Mesenchymal stem cell (in vitro differentiated cells and primary cell): Measurements from ENCODE around the gene HNRNPUL1.

Source experiments
- DNase-seq: peaks from one replicate; pipeline ENCODE4 v3.0.0-alpha.2; 2013
- H2AFZ ChIP-seq: one replicate; pipeline ENCODE4 v1.6.1; 2013; ENCODE audit warnings: low read depth, mild to moderate bottlenecking, control low read depth, inconsistent platforms, low read length, moderate library complexity
- H2AK5ac ChIP-seq: 2 replicates; pipeline ENCODE4 v1.6.1; 2013; ENCODE audit warnings: low read length, moderate library complexity, mild to moderate bottlenecking, inconsistent platforms; ENCODE audit not compliant: severe bottlenecking
- H2BK120ac ChIP-seq: one replicate; pipeline ENCODE4 v1.6.1; 2013; ENCODE audit warnings: low read depth, mild to moderate bottlenecking, inconsistent platforms, low read length, moderate library complexity
- H2BK12ac ChIP-seq, 2 experiments: one replicate each; pipeline ENCODE4 v1.6.1; 2013; ENCODE audit warnings: inconsistent platforms in 2 of 2, low read length in 2 of 2, mild to moderate bottlenecking in 2 of 2, moderate library complexity in 2 of 2, control low read depth in 1 of 2
- H2BK15ac ChIP-seq: one replicate; pipeline ENCODE4 v1.6.1; 2013; ENCODE audit warnings: mild to moderate bottlenecking, low read depth, inconsistent platforms; ENCODE audit not compliant: poor library complexity, severe bottlenecking
- H2BK5ac ChIP-seq: 2 replicates; pipeline ENCODE4 v1.6.1; 2013; ENCODE audit warnings: low read depth, mild to moderate bottlenecking, low read length, control low read depth, inconsistent platforms; ENCODE audit not compliant: poor library complexity, severe bottlenecking
- H3K14ac ChIP-seq, 2 experiments: one replicate each; pipeline ENCODE4 v1.6.1; 2013; ENCODE audit warnings: inconsistent platforms in 2 of 2, low read length in 2 of 2, control low read depth in 1 of 2, mild to moderate bottlenecking in 1 of 2, moderate library complexity in 1 of 2
- H3K18ac ChIP-seq, 2 experiments: one replicate each; pipeline ENCODE4 v1.6.1; 2013; ENCODE audit warnings: inconsistent platforms in 2 of 2, low read length in 2 of 2, control low read depth in 1 of 2, low read depth in 1 of 2, mild to moderate bottlenecking in 1 of 2
- H3K23ac ChIP-seq, 2 experiments: one replicate each; pipeline ENCODE4 v1.6.1; 2013; ENCODE audit warnings: inconsistent platforms in 2 of 2, low read length in 2 of 2, mild to moderate bottlenecking in 2 of 2, moderate library complexity in 2 of 2, control low read depth in 1 of 2
- H3K27ac ChIP-seq: 2 replicates; pipeline ENCODE4 v1.5.1; 2013; ENCODE audit warnings: mild to moderate bottlenecking, moderate library complexity, low read length, control low read depth, inconsistent platforms; ENCODE audit not compliant: poor library complexity, severe bottlenecking
- H3K27me3 ChIP-seq, 2 experiments: 2 replicates each; pipeline versions ENCODE4 v1.6.1 to v1.7.0; 2013; ENCODE audit warnings: low read length in 2 of 2, mild to moderate bottlenecking in 2 of 2, moderate library complexity in 2 of 2, control low read depth in 1 of 2, inconsistent platforms in 1 of 2; ENCODE audit not compliant: control insufficient read depth in 1 of 2, insufficient read depth in 1 of 2
- H3K36me3 ChIP-seq, 2 experiments: 2 replicates each; pipeline versions ENCODE4 v1.6.1 to v1.7.0; 2013; ENCODE audit warnings: low read length in 2 of 2, control low read depth in 1 of 2, inconsistent platforms in 1 of 2, low read depth in 1 of 2, mild to moderate bottlenecking in 1 of 2; ENCODE audit not compliant: insufficient read depth in 2 of 2, control insufficient read depth in 1 of 2
- H3K4ac ChIP-seq, 2 experiments: one replicate each; pipeline ENCODE4 v1.6.1; 2013; ENCODE audit warnings: inconsistent platforms in 2 of 2, low read length in 2 of 2, mild to moderate bottlenecking in 2 of 2, moderate library complexity in 2 of 2, control low read depth in 1 of 2, low read depth in 1 of 2
- H3K4me1 ChIP-seq: 2 replicates; pipeline ENCODE4 v1.6.1; 2013; ENCODE audit warnings: low read depth, low read length, control low read depth; ENCODE audit not compliant: control insufficient read depth, insufficient read depth
- H3K4me2 ChIP-seq: 2 replicates; pipeline ENCODE4 v1.6.1; 2013; ENCODE audit warnings: low read length, mild to moderate bottlenecking, inconsistent platforms; ENCODE audit not compliant: poor library complexity, severe bottlenecking
- H3K4me3 ChIP-seq, 2 experiments: 2 replicates each; pipeline versions ENCODE4 v1.5.1 to v1.7.0; 2013; ENCODE audit warnings: low read length in 2 of 2, mild to moderate bottlenecking in 2 of 2, control low read depth in 1 of 2, low read depth in 1 of 2; ENCODE audit not compliant: insufficient read depth in 1 of 2
- H3K79me1 ChIP-seq: replicated peaks from 2 replicates; pipeline ENCODE4 v1.6.1; 2013; ENCODE audit warnings: mild to moderate bottlenecking, control low read depth, low read length, inconsistent platforms; ENCODE audit not compliant: poor library complexity, severe bottlenecking
- H3K9ac ChIP-seq: 2 replicates; pipeline ENCODE4 v1.7.0; 2013; ENCODE audit warnings: mild to moderate bottlenecking, low read length, moderate library complexity
- H3K9me3 ChIP-seq: 2 replicates; pipeline ENCODE4 v1.7.0; 2013; ENCODE audit warnings: mild to moderate bottlenecking, low read length; ENCODE audit not compliant: control insufficient read depth
- H4K8ac ChIP-seq: one replicate; pipeline ENCODE4 v1.6.1; 2013; ENCODE audit warnings: inconsistent platforms, mild to moderate bottlenecking, low read length, moderate library complexity
- H4K91ac ChIP-seq: one replicate; pipeline ENCODE4 v1.6.1; 2013; ENCODE audit warnings: mild to moderate bottlenecking, low read length, inconsistent platforms
- WGBS: methylation state at CpG from one replicate; pipeline ENCODE4 v1.1.7; 2013; ENCODE audit warnings: mixed read lengths; 5-methylcytosine and 5-hydroxymethylcytosine counted together

HNRNPUL1 gene

GRCh38 chr19:41323430-41324125 is 59.4 kb downstream of the HNRNPUL1 start:
- Histone ChIP-seq H3K4ac (peak overlapping the region; percentile 96 to 97), H2AK5ac (peak overlapping the region; percentile 99), H3K36me3 (peaks cover 40 to 45% of the 10 kb centered on the region in 2 experiments), H2BK5ac (peak overlapping the region; percentile 95), H3K4me1 (peaks cover 78% of the 10 kb centered on the region), H2BK15ac (peak overlapping the region; percentile 53), H3K9me3 (no peaks in the 10 kb centered on the region), H3K9ac (peak overlapping the region; percentile 82), H3K4me2 (peak overlapping the region; percentile 12), H2BK12ac (peak overlapping the region; percentile 86 to 90), H3K27me3 (no peaks in the 10 kb centered on the region), H2BK120ac (peak overlapping the region; percentile 93), H3K14ac (peak overlapping the region in 1 of 2 experiments; percentile 82), H3K18ac (peak overlapping the region; percentile 96 to 97), H4K8ac (peak overlapping the region; percentile 92), H3K79me1 (no peaks in the 10 kb centered on the region), H4K91ac (peak overlapping the region; percentile 100), H3K23ac (peak overlapping the region in 1 of 2 experiments; percentile 9), H3K27ac (peak overlapping the region; percentile 98), H3K4me3 (peak overlapping the region in 1 of 2 experiments; percentile 59), H2AFZ (no peak overlapping the region)
- under 1% methylated on average over 15 of the region's 16 CpGs for WGBS
- DNase-seq = peak; percentile 100

- Histone ChIP-seq H2BK12ac (peak overlapping the region; percentile 86 to 90), H3K4ac (peak overlapping the region; percentile 91 to 97), H2AFZ (no peak overlapping the region), H3K18ac (peak overlapping the region; percentile 96 to 97), H3K4me3 (peak overlapping the region in 1 of 2 experiments; percentile 59), H3K79me1 (no peaks in the 10 kb centered on the region), H3K36me3 (peaks cover 38 to 45% of the 10 kb centered on the region in 2 experiments), H2BK120ac (peak overlapping the region; percentile 75), H2AK5ac (peak overlapping the region; percentile 99), H4K8ac (peak overlapping the region; percentile 92), H3K9ac (peak overlapping the region; percentile 82), H3K4me2 (no peak overlapping the region), H3K27me3 (no peaks in the 10 kb centered on the region), H3K23ac (peak overlapping the region in 1 of 2 experiments; percentile 57), H3K27ac (peak overlapping the region; percentile 98), H3K14ac (peak overlapping the region in 1 of 2 experiments; percentile 82), H4K91ac (peak overlapping the region; percentile 99), H3K4me1 (peaks cover 77% of the 10 kb centered on the region), H2BK15ac (peak overlapping the region; percentile 53), H2BK5ac (peak overlapping the region; percentile 79), H3K9me3 (no peaks in the 10 kb centered on the region)
- WGBS = 21% methylated on average over 7 of the region's 7 CpGs
- no peak for DNase-seq
Observed at GRCh38 chr19:41324231-41324702, 60.1 kb downstream of the HNRNPUL1 start.

DNA sequence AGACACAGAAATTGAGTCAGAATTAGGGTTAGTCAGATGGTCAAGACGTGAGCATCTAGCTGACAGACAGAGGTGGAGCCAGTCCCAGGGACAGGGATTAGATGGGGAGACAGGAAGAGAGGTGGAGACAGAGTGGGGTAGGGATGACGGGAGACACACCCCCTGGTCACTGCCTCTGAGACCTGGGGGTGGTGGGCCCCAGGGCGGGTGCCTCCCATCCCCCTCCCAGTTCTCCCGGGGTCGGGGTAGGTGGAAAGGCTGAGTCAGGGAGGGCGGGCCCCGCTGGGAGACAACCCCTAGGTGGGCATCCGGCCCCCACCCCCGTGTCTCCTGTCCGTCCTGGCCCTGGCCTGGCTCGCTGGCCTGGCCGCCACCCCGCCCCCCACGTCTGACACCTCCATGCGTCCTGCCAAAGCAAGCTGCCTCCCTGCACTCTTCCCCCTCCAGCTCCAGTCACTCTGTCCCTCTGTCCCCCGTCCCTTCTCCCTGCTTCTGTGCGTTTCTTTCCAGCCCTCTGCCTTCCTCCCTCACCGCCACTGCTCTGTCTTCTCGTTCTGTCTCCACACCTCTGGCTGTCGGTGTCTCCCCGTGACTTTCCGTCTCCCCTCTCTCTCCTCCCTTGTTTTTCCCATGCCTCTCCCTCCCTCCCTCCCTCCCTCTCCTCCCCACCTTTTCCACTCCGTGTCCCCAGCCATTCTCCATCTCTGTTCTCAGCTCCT is 60.9 kb downstream of the HNRNPUL1 start:
- Histone ChIP-seq H3K27me3 (no peaks in the 10 kb centered on the region), H3K9me3 (no peaks in the 10 kb centered on the region), H4K91ac (peak overlapping the region; percentile 100), H3K23ac (peak overlapping the region in 1 of 2 experiments; percentile 85), H2BK120ac (peak overlapping the region; percentile 98), H2BK5ac (peak overlapping the region; percentile 92), H3K9ac (peak overlapping the region; percentile 82), H2AFZ (no peak overlapping the region), H2AK5ac (peak overlapping the region; percentile 73), H4K8ac (peak overlapping the region; percentile 96), H2BK15ac (peak overlapping the region; percentile 89), H3K18ac (peak overlapping the region; percentile 97 to 98), H3K4ac (peak overlapping the region; percentile 88 to 99), H3K4me1 (peaks cover 77% of the 10 kb centered on the region), H3K14ac (peak overlapping the region in 1 of 2 experiments; percentile 91), H3K36me3 (peaks cover 32 to 41% of the 10 kb centered on the region in 2 experiments), H3K4me3 (peak overlapping the region; percentile 31 to 49), H3K27ac (peak overlapping the region; percentile 98), H3K4me2 (peak overlapping the region; percentile 45), H3K79me1 (no peaks in the 10 kb centered on the region), H2BK12ac (peak overlapping the region; percentile 98 to 99)
- peak; percentile 94 for DNase-seq
- 2% methylated on average over 20 of the region's 23 CpGs for WGBS

GRCh38 chr19:41325640-41325946 is 61.4 kb downstream of the HNRNPUL1 start:
- Histone ChIP-seq H2BK5ac (peak overlapping the region; percentile 92), H3K23ac (peak overlapping the region in 1 of 2 experiments; percentile 76), H2AK5ac (peak overlapping the region; percentile 24), H4K8ac (peak overlapping the region; percentile 96), H3K9ac (peak overlapping the region; percentile 82), H3K36me3 (peaks cover 32 to 41% of the 10 kb centered on the region in 2 experiments), H3K79me1 (no peaks in the 10 kb centered on the region), H3K27me3 (no peaks in the 10 kb centered on the region), H3K4me1 (peaks cover 77% of the 10 kb centered on the region), H2BK12ac (peak overlapping the region; percentile 96 to 99), H4K91ac (peak overlapping the region; percentile 100), H3K27ac (peak overlapping the region; percentile 98), H3K4ac (peak overlapping the region; percentile 88 to 99), H3K9me3 (no peaks in the 10 kb centered on the region), H2BK120ac (peak overlapping the region; percentile 98), H3K4me3 (no peak overlapping the region), H3K4me2 (peak overlapping the region; percentile 45), H3K14ac (peak overlapping the region; percentile 44 to 62), H2BK15ac (peak overlapping the region; percentile 89), H2AFZ (no peak overlapping the region), H3K18ac (peak overlapping the region; percentile 97 to 98)
- 6% methylated on average over 10 of the region's 10 CpGs for WGBS
- DNase-seq = no peak
